ENCODE data around the gene IRS1. TPM values are rescaled to one million over a fixed set of nuclear protein-coding genes. Genes with fewer than 3 reads are reported as not detected.

Gene IRS1
- total RNA-seq, 1 donor from 2014 or later: 19.8 TPM

DNA sequence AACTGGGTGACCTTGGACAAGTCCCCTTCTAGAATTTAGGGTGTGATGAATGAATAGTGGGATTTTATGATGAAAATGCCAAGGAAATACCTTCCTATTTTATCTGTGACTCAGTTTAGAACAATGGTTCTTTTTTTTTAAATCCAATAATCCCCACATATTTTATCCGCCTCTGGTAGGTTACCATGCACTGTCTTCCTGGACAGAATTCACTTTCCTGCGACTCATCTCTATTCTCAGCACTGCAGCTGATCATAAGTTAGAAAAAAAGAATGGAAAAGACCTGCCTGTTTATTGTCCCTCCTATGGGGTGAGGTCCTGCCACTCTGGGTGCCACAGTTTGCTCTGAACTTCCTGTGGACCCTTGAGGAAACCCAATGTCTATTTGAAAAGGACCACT lies 73.1 kb downstream of the IRS1 start:
- TF ChIP-seq, protein P1, sequence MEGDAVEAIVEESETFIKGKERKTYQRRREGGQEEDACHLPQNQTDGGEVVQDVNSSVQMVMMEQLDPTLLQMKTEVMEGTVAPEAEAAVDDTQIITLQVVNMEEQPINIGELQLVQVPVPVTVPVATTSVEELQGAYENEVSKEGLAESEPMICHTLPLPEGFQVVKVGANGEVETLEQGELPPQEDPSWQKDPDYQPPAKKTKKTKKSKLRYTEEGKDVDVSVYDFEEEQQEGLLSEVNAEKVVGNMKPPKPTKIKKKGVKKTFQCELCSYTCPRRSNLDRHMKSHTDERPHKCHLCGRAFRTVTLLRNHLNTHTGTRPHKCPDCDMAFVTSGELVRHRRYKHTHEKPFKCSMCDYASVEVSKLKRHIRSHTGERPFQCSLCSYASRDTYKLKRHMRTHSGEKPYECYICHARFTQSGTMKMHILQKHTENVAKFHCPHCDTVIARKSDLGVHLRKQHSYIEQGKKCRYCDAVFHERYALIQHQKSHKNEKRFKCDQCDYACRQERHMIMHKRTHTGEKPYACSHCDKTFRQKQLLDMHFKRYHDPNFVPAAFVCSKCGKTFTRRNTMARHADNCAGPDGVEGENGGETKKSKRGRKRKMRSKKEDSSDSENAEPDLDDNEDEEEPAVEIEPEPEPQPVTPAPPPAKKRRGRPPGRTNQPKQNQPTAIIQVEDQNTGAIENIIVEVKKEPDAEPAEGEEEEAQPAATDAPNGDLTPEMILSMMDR (IDR thresholded peaks at IDR 0.05): no peak
- H3K27ac Mint-ChIP-seq (ENCODE audit: unreplicated experiment): no peak overlapping the region
- no peaks in the 10 kb centered on the region for H3K36me3 Mint-ChIP-seq (ENCODE audit: unreplicated experiment)
- H3K4me3 Mint-ChIP-seq (ENCODE audit: unreplicated experiment): no peak overlapping the region
- H3K27me3 Mint-ChIP-seq (ENCODE audit: unreplicated experiment): no peaks in the 10 kb centered on the region
- H3K9me3 Mint-ChIP-seq (ENCODE audit: unreplicated experiment): no peaks in the 10 kb centered on the region
- DNase-seq (ENCODE audit: extremely low spot score, unreplicated experiment): no peak
- H3K4me1 Mint-ChIP-seq (ENCODE audit: unreplicated experiment): peaks cover 25% of the 10 kb centered on the region

DNA sequence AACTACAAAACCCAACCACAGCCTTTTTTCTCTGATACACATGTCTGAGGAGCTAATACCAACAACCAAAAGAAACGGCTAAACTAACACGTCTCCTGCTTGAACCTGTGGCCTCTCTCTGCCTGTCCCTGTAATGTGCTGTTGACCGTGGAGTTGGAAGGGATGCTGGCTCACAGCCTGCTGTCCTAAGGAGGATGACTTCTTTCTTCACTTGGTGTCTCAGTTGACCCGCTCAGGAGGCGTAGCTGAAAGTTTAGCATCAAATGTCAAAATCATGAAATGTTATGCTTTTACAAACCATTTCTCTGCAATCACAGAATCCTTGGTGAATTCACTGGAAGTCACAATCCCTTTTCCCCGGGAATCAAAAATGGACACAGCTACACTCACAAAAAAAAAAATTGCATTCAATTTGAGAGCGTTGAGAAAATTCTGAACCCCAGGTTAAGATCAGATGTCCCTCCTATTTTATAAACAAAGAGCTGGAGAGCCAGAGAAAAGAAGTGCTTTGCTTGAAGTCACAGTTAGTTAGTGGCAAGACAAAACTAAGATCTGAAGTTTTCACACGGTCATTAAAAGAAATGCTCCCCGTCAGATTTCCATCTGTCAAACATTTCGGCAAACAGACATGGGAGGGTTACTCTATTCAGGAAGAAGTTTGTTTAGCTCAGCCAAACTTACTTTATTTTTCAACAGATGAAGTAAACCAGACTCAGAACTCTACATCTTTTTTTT lies 74.3 kb downstream of the IRS1 start:
- Mint-ChIP-seq H3K9me3 (ENCODE audit: unreplicated experiment) (no peaks in the 10 kb centered on the region), H3K4me1 (ENCODE audit: unreplicated experiment) (peaks cover 27% of the 10 kb centered on the region), H3K4me3 (ENCODE audit: unreplicated experiment) (no peak overlapping the region), H3K36me3 (ENCODE audit: unreplicated experiment) (no peaks in the 10 kb centered on the region), H3K27ac (ENCODE audit: unreplicated experiment) (peak overlapping the region; percentile 38), H3K27me3 (ENCODE audit: unreplicated experiment) (no peaks in the 10 kb centered on the region)
- no peak for DNase-seq (ENCODE audit: extremely low spot score, unreplicated experiment)
- TF ChIP-seq, protein P1 (IDR thresholded peaks at IDR 0.05): no peak

DNA sequence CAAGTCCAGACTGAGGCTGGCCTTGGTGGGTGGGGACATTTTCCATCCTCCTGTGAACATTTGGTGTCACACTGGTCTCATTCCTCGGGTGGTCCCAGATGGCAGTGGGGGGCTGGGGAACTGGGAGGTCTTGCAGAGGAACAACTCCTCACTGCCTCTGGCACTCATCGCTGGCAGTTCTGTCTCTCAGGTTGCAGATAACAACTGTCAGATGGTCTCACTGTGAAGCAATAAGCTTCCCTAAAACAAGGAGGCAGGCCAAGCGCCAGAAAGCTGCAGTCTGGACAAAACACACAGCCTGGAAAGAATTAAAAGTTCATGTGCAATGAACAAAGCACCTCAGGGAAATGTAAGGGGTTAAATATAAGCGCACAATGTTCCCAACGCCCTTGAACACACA lies 78.1 kb downstream of the IRS1 start:
- Mint-ChIP-seq H3K36me3 (ENCODE audit: unreplicated experiment) (no peaks in the 10 kb centered on the region), H3K9me3 (ENCODE audit: unreplicated experiment) (no peaks in the 10 kb centered on the region), H3K4me1 (ENCODE audit: unreplicated experiment) (peaks cover 25% of the 10 kb centered on the region), H3K27ac (ENCODE audit: unreplicated experiment) (no peak overlapping the region), H3K4me3 (ENCODE audit: unreplicated experiment) (no peak overlapping the region), H3K27me3 (ENCODE audit: unreplicated experiment) (no peaks in the 10 kb centered on the region)
- TF ChIP-seq, protein P1 (IDR thresholded peaks at IDR 0.05): no peak
- no peak for DNase-seq (ENCODE audit: extremely low spot score, unreplicated experiment)

DNA sequence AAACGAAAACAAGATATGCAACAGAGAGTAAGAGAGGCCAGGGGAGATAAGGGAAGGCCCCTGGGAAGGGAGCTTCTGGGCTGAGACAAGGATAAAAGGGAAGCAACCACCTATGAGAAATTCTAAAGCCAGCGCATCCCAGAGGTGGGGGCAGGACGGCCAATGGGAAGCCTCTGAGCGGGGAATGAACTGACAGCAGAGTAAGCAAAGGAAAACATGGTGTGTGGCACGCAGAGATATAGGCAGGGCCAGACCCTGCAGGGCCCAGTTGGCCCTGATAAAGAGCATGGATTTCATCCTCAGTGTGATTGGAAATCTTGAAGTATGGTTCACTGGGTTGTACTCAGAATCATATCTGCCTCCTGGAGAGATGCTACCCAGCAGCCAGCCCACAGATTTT lies 78.7 kb downstream of the IRS1 start:
- peaks cover 28% of the 10 kb centered on the region for H3K4me1 Mint-ChIP-seq (ENCODE audit: unreplicated experiment)

DNA sequence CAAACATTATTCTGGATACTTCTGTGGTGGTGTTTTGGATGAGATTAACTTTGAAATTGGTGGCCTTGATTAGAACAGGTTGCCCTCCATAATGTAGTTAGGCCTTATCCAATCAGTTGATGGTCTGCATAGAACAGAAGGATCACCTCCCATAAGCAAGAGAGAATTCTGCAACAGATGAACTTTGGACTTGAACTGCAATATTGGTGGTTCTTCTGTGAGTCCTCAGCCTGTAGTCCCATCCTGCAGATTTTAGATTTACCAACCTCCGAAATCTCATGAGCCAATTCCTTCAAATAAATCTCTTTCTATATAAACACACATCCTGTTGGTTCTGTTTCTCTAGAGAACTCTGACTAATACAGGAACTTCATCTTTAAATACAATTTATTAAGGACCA lies 81.9 kb downstream of the IRS1 start:
- TF ChIP-seq, protein P1 (IDR thresholded peaks at IDR 0.05): no peak
- no peaks in the 10 kb centered on the region for H3K27me3 Mint-ChIP-seq (ENCODE audit: unreplicated experiment)

More for the DNA sequence above, 78.7 kb downstream of the IRS1 start:
- H3K9me3 Mint-ChIP-seq (ENCODE audit: unreplicated experiment): no peaks in the 10 kb centered on the region
- TF ChIP-seq, protein P1 (IDR thresholded peaks at IDR 0.05): no peak
- H3K4me3 Mint-ChIP-seq (ENCODE audit: unreplicated experiment): no peak overlapping the region
- DNase-seq (ENCODE audit: extremely low spot score, unreplicated experiment): no peak
- H3K36me3 Mint-ChIP-seq (ENCODE audit: unreplicated experiment): no peaks in the 10 kb centered on the region
- H3K27ac Mint-ChIP-seq (ENCODE audit: unreplicated experiment): no peak overlapping the region
- H3K27me3 Mint-ChIP-seq (ENCODE audit: unreplicated experiment): no peaks in the 10 kb centered on the region

More for the DNA sequence above, 81.9 kb downstream of the IRS1 start:
- no peak overlapping the region for H3K27ac Mint-ChIP-seq (ENCODE audit: unreplicated experiment)
- peaks cover 6% of the 10 kb centered on the region for H3K4me1 Mint-ChIP-seq (ENCODE audit: unreplicated experiment)
- H3K4me3 Mint-ChIP-seq (ENCODE audit: unreplicated experiment): no peak overlapping the region
- H3K36me3 Mint-ChIP-seq (ENCODE audit: unreplicated experiment): no peaks in the 10 kb centered on the region
- DNase-seq (ENCODE audit: extremely low spot score, unreplicated experiment): no peak
- H3K9me3 Mint-ChIP-seq (ENCODE audit: unreplicated experiment): no peaks in the 10 kb centered on the region

Measured in osteocyte (in vitro differentiated cells).